CD4-positive, CD25-positive, alpha-beta regulatory T cell (primary cell): ENCODE results near the gene ZNF438. TPM values are rescaled to one million over a fixed set of nuclear protein-coding genes. Genes with fewer than 3 reads are reported as not detected.

Experiments used
- ATAC-seq, 2 donors: fragments of 150-1000 bp; cut with Tn5 transposase; one replicate each; pipeline ENCODE4 v1.10.0; 2021; ENCODE audit warnings: low read depth in 2 of 2, moderate number of reproducible peaks in 2 of 2, moderate library complexity in 1 of 2
- DNase-seq, 3 donors: peaks; one replicate each; pipeline versions ENCODE4 v3.0.0 to v3.0.0-alpha.2; 2012 to 2022; ENCODE audit warnings: mixed read lengths in 1 of 3
- H3K27ac ChIP-seq: one replicate; pipeline ENCODE4 v1.7.0; 2013; ENCODE audit warnings: mild to moderate bottlenecking, low read length; ENCODE audit not compliant: insufficient read depth, poor library complexity, severe bottlenecking
- H3K27me3 ChIP-seq: one replicate; pipeline ENCODE4 v1.7.0; 2013; ENCODE audit warnings: low read length; ENCODE audit not compliant: control insufficient read depth, insufficient read depth
- H3K36me3 ChIP-seq: one replicate; pipeline ENCODE4 v1.7.0; 2013; ENCODE audit warnings: mild to moderate bottlenecking, low read length, moderate library complexity; ENCODE audit not compliant: control insufficient read depth, insufficient read depth
- H3K4me1 ChIP-seq: 2 replicates; pipeline ENCODE4 v1.7.0; 2013; ENCODE audit warnings: mild to moderate bottlenecking, low read length; ENCODE audit not compliant: insufficient read depth, control insufficient read depth, poor library complexity, severe bottlenecking
- H3K4me3 ChIP-seq: one replicate; pipeline ENCODE4 v1.7.0; 2013; ENCODE audit warnings: low read depth, mild to moderate bottlenecking, low read length, moderate library complexity
- H3K9me3 ChIP-seq, 2 experiments: 1 replicate in 1 of 2; 2 replicates in 1 of 2; pipeline ENCODE4 v1.7.0; 2013; ENCODE audit warnings: low read length in 2 of 2, mild to moderate bottlenecking in 1 of 2, moderate library complexity in 1 of 2; ENCODE audit not compliant: control insufficient read depth in 2 of 2
- H3K27ac Mint-ChIP-seq, 3 donors: one replicate each; pipeline ENCODE4 v1.8.0; 2020 to 2022; ENCODE audit warnings: mild to moderate bottlenecking in 3 of 3, mixed read lengths in 3 of 3, moderate library complexity in 2 of 3
- H3K27me3 Mint-ChIP-seq: one replicate; pipeline ENCODE4 v1.8.0; 2022; ENCODE audit warnings: mild to moderate bottlenecking, mixed read lengths
- H3K36me3 Mint-ChIP-seq: one replicate; pipeline ENCODE4 v1.8.0; 2020; ENCODE audit warnings: mixed read lengths
- H3K4me1 Mint-ChIP-seq, 4 donors: one replicate each; pipeline ENCODE4 v1.8.0; 2020 to 2022; ENCODE audit warnings: mixed read lengths in 4 of 4, mild to moderate bottlenecking in 1 of 4
- H3K4me3 Mint-ChIP-seq, 4 donors: one replicate each; pipeline ENCODE4 v1.8.0; 2020 to 2022; ENCODE audit warnings: mild to moderate bottlenecking in 4 of 4, mixed read lengths in 4 of 4, moderate library complexity in 3 of 4
- H3K9me3 Mint-ChIP-seq, 7 donors: one replicate each; pipeline ENCODE4 v1.8.0; 2020 to 2022; ENCODE audit warnings: mixed read lengths in 7 of 7, mild to moderate bottlenecking in 3 of 7, moderate library complexity in 2 of 7
- polyA plus RNA-seq, 4 donors: library from polyadenylated mRNA; unstranded; fragments of 300-500 nt; fragmentation: Illumina TruSeq; gene quantifications; one replicate each; pipeline ENCODE4 v1.2.3, GENCODE V29; 2021
- total RNA-seq: library from RNA; stranded (reverse); gene quantifications from one replicate; pipeline ENCODE4 v1.2.3, GENCODE V29; 2022

The ZNF438 gene
- total and polyA plus RNA-seq, 5 donors from 2014 or later: 1.6 to 5.1 (median 3.4) TPM

GRCh38 chr10:30997536-30998235 is 34.0 kb downstream of the ZNF438 start:
- H3K9me3 ChIP-seq: peaks cover 6 to 10% of the 10 kb centered on the region in 2 experiments
- H3K4me1 Mint-ChIP-seq: peaks cover 15 to 37% (median 22%) of the 10 kb centered on the region in 4 donors
- no peak overlapping the region for H3K27ac ChIP-seq
- peak overlapping the region; percentile 41 to 90 (median 72) for H3K27ac Mint-ChIP-seq
- H3K9me3 Mint-ChIP-seq: peaks cover 0 to 9% (median 0%) of the 10 kb centered on the region in 7 donors
- H3K27me3 Mint-ChIP-seq: no peaks in the 10 kb centered on the region
- H3K4me3 ChIP-seq: peak overlapping the region; percentile 57
- H3K36me3 Mint-ChIP-seq: peaks cover 12% of the 10 kb centered on the region
- ATAC-seq: no peak
- peak overlapping the region; percentile 70 to 92 (median 79) for H3K4me3 Mint-ChIP-seq
- no peaks in the 10 kb centered on the region for H3K27me3 ChIP-seq
- no peaks in the 10 kb centered on the region for H3K36me3 ChIP-seq
- peak in 1 of 3 donors; percentile 30 for DNase-seq
- H3K4me1 ChIP-seq: peaks cover 12% of the 10 kb centered on the region

GRCh38 chr10:30996481-30997005 is 35.1 kb downstream of the ZNF438 start:
- Mint-ChIP-seq H3K27ac (no peak overlapping the region), H3K27me3 (no peaks in the 10 kb centered on the region), H3K4me3 (peak overlapping the region in 1 of 4 donors; percentile 85), H3K4me1 (peaks cover 15 to 35% (median 22%) of the 10 kb centered on the region in 4 donors), H3K9me3 (peaks cover 0 to 9% (median 0%) of the 10 kb centered on the region in 7 donors), H3K36me3 (peaks cover 12% of the 10 kb centered on the region)
- H3K4me3 ChIP-seq: no peak overlapping the region
- no peaks in the 10 kb centered on the region for H3K36me3 ChIP-seq
- no peak overlapping the region for H3K27ac ChIP-seq
- ATAC-seq (no peak), DNase-seq (no peak)
- peaks cover 12% of the 10 kb centered on the region for H3K4me1 ChIP-seq
- H3K27me3 ChIP-seq: no peaks in the 10 kb centered on the region
- peaks cover 6 to 10% of the 10 kb centered on the region in 2 experiments for H3K9me3 ChIP-seq

- Mint-ChIP-seq H3K9me3 (peaks cover 0 to 9% (median 0%) of the 10 kb centered on the region in 7 donors), H3K36me3 (peaks cover 12% of the 10 kb centered on the region), H3K27me3 (no peaks in the 10 kb centered on the region), H3K4me1 (peaks cover 14 to 32% (median 20%) of the 10 kb centered on the region in 4 donors), H3K27ac (no peak overlapping the region), H3K4me3 (no peak overlapping the region)
- DNase-seq (no peak), ATAC-seq (no peak)
- H3K4me3 ChIP-seq: no peak overlapping the region
- no peaks in the 10 kb centered on the region for H3K27me3 ChIP-seq
- H3K36me3 ChIP-seq: no peaks in the 10 kb centered on the region
- peaks cover 6 to 10% of the 10 kb centered on the region in 2 experiments for H3K9me3 ChIP-seq
- no peak overlapping the region for H3K27ac ChIP-seq
- H3K4me1 ChIP-seq: peaks cover 12% of the 10 kb centered on the region
Measured at GRCh38 chr10:30995081-30995770, 36.4 kb downstream of the ZNF438 start.

- H3K4me3 Mint-ChIP-seq: no peak overlapping the region
- no peaks in the 10 kb centered on the region for H3K27me3 Mint-ChIP-seq
- Histone ChIP-seq H3K27ac (no peak overlapping the region), H3K4me1 (peaks cover 3% of the 10 kb centered on the region), H3K4me3 (no peak overlapping the region), H3K27me3 (no peaks in the 10 kb centered on the region), H3K9me3 (peaks cover 6 to 10% of the 10 kb centered on the region in 2 experiments), H3K36me3 (no peaks in the 10 kb centered on the region)
- no peak for DNase-seq
- peaks cover 0 to 9% (median 0%) of the 10 kb centered on the region in 7 donors for H3K9me3 Mint-ChIP-seq
- H3K4me1 Mint-ChIP-seq: peaks cover 4 to 18% (median 11%) of the 10 kb centered on the region in 4 donors
- H3K27ac Mint-ChIP-seq: no peak overlapping the region
- H3K36me3 Mint-ChIP-seq: peaks cover 12% of the 10 kb centered on the region
- no peak for ATAC-seq
Measured at GRCh38 chr10:30993155-30993554, 38.5 kb downstream of the ZNF438 start.

- DNase-seq (no peak), ATAC-seq (no peak)
- no peaks in the 10 kb centered on the region for H3K27me3 ChIP-seq
- no peaks in the 10 kb centered on the region for H3K4me1 ChIP-seq
- H3K27me3 Mint-ChIP-seq: no peaks in the 10 kb centered on the region
- H3K36me3 Mint-ChIP-seq: peaks cover 12% of the 10 kb centered on the region
- no peak overlapping the region for H3K4me3 ChIP-seq
- H3K36me3 ChIP-seq: no peaks in the 10 kb centered on the region
- no peak overlapping the region for H3K27ac ChIP-seq
- no peak overlapping the region for H3K4me3 Mint-ChIP-seq
- H3K4me1 Mint-ChIP-seq: peaks cover 1 to 13% (median 7%) of the 10 kb centered on the region in 4 donors
- H3K9me3 Mint-ChIP-seq: peaks cover 0 to 9% (median 0%) of the 10 kb centered on the region in 7 donors
- peak overlapping the region in 1 of 3 donors; percentile 5 for H3K27ac Mint-ChIP-seq
- H3K9me3 ChIP-seq: peaks cover 6 to 10% of the 10 kb centered on the region in 2 experiments
Measured at GRCh38 chr10:30992681-30993080, 39.0 kb downstream of the ZNF438 start.

- peaks cover 6 to 10% of the 10 kb centered on the region in 2 experiments for H3K9me3 ChIP-seq
- DNase-seq: no peak
- peaks cover 12% of the 10 kb centered on the region for H3K36me3 Mint-ChIP-seq
- no peaks in the 10 kb centered on the region for H3K36me3 ChIP-seq
- H3K4me1 Mint-ChIP-seq: peaks cover 0 to 6% (median 2%) of the 10 kb centered on the region in 4 donors
- no peak overlapping the region for H3K4me3 Mint-ChIP-seq
- no peak overlapping the region for H3K4me3 ChIP-seq
- H3K9me3 Mint-ChIP-seq: peaks cover 0 to 9% (median 0%) of the 10 kb centered on the region in 7 donors
- H3K4me1 ChIP-seq: no peaks in the 10 kb centered on the region
- no peak overlapping the region for H3K27ac ChIP-seq
- H3K27ac Mint-ChIP-seq: no peak overlapping the region
- no peak for ATAC-seq
- no peaks in the 10 kb centered on the region for H3K27me3 Mint-ChIP-seq
- no peaks in the 10 kb centered on the region for H3K27me3 ChIP-seq
Measured at GRCh38 chr10:30991647-30992011, 40.0 kb downstream of the ZNF438 start.

- Histone ChIP-seq H3K4me3 (no peak overlapping the region), H3K9me3 (peaks cover 6 to 10% of the 10 kb centered on the region in 2 experiments), H3K4me1 (no peaks in the 10 kb centered on the region), H3K27me3 (no peaks in the 10 kb centered on the region), H3K36me3 (no peaks in the 10 kb centered on the region), H3K27ac (no peak overlapping the region)
- Mint-ChIP-seq H3K4me1 (peaks cover 0 to 2% (median under 1%) of the 10 kb centered on the region in 4 donors), H3K27me3 (no peaks in the 10 kb centered on the region), H3K4me3 (no peak overlapping the region), H3K36me3 (peaks cover 12% of the 10 kb centered on the region), H3K27ac (no peak overlapping the region), H3K9me3 (peaks cover 0 to 9% (median 0%) of the 10 kb centered on the region in 7 donors)
- ATAC-seq (no peak), DNase-seq (no peak)
Measured at GRCh38 chr10:30990971-30991646, 40.6 kb downstream of the ZNF438 start.
